Caki2 (cell line): ENCODE results near the gene HDDC3. TPM values are rescaled to one million over a fixed set of nuclear protein-coding genes. Genes with fewer than 3 reads are reported as not detected.

Experiments used
- DNase-seq: peaks from one replicate; pipeline ENCODE4 v3.0.0-alpha.2; 2015; ENCODE audit warnings: low read depth
- in situ Hi-C: cut with HindIII; loops from 2 replicates; pipeline ENCODE4 v1.10.0; 2016; ENCODE audit warnings: low sequenced_read_pairs, low pct_unique_long_range_greater_than_20kb, mixed read lengths
- total RNA-seq: library from RNA; depleted of rRNA; stranded (reverse); fragments of >200 nt; shearing (Covaris generic); gene quantifications from 2 replicates; pipeline ENCODE4 v1.2.3, GENCODE V29; 2014; ENCODE audit warnings: low replicate concordance; rRNA removed

The HDDC3 gene
- total RNA-seq, 1 experiment from 2014 or later: 38.5 TPM

GRCh38 chr15:90884719-90885431 is 47.5 kb downstream of the HDDC3 start:
- in situ Hi-C loops: no loop called here
- DNase-seq: no peak

GRCh38 chr15:90883976-90884718 is 48.2 kb downstream of the HDDC3 start, which contains the start of gene FES:
FES (plus strand) TSS chr15:90884504; CDS start chr15:90885046, 542 bp downstream.
- in situ Hi-C loops: no loop called here
- no peak for DNase-seq

- DNase-seq: no peak
- in situ Hi-C loops: no loop called here
Measured at GRCh38 chr15:90883526-90883975, 48.8 kb downstream of the HDDC3 start.

- in situ Hi-C loops: no loop called here
Measured at GRCh38 chr15:90882781-90883525, 49.4 kb downstream of the HDDC3 start.

GRCh38 chr15:90881978-90882721 is 50.2 kb downstream of the HDDC3 start:
- DNase-seq: no peak
- in situ Hi-C loops: no loop called here

More at GRCh38 chr15:90882781-90883525, 49.4 kb downstream of the HDDC3 start:
- no peak for DNase-seq

GRCh38 chr15:90881181-90881977 is 51.0 kb downstream of the HDDC3 start:
- DNase-seq: no peak
- in situ Hi-C loops: no loop called here

GRCh38 chr15:90880381-90881145 is 51.8 kb downstream of the HDDC3 start:
- DNase-seq: no peak
- in situ Hi-C loops: no loop called here

Other genes with a start within 250 kb of the HDDC3 start
- 12.5 and 14.1 TPM in 2 replicates for gene BLM, start 215.2 kb downstream of the HDDC3 start, total RNA-seq
- gene FURIN, start 64.0 kb downstream of the HDDC3 start, total RNA-seq: 26.1 and 29.7 TPM in 2 replicates
- gene FES, start 48.0 kb downstream of the HDDC3 start, total RNA-seq: not detected in 2 replicates
- 17.7 and 28.0 TPM in 2 replicates for gene MAN2A2, start 29.2 kb downstream of the HDDC3 start, total RNA-seq
- gene UNC45A, start 2.7 kb upstream of the HDDC3 start, total RNA-seq: 99.4 and 149 TPM in 2 replicates
- 45.0 and 70.4 TPM in 2 replicates for gene RCCD1, start 22.3 kb upstream of the HDDC3 start, total RNA-seq
- gene PRC1, start 62.0 kb upstream of the HDDC3 start, total RNA-seq: 164 and 189 TPM in 2 replicates
- gene VPS33B, start 90.0 kb upstream of the HDDC3 start, total RNA-seq: 22.4 and 44.7 TPM in 2 replicates
- gene SV2B, start 167.7 kb upstream of the HDDC3 start, total RNA-seq: not detected in 2 replicates